Renal cortex interstitium (tissue), 15 donors: Measurements from ENCODE around the gene FGF19. TPM values are rescaled to one million over a fixed set of nuclear protein-coding genes. Genes with fewer than 3 reads are reported as not detected.

Experiments used
- DNase-seq, 11 donors: peaks; one replicate each; pipeline ENCODE4 v3.0.0-alpha.2; 2013; ENCODE audit warnings: low read depth in 9 of 11, low spot score in 4 of 11; ENCODE audit errors: extremely low read depth in 1 of 11
- long read RNA-seq, 16 experiments: transcript quantifications; one replicate each; lab custom pipeline, GENCODE V29; 2026
- polyA plus RNA-seq, 3 donors: library from polyadenylated mRNA; unstranded; fragments of 120-200 nt; gene quantifications; one replicate each; pipeline ENCODE4 v1.2.1, GENCODE V29; 2013; ENCODE audit not compliant: insufficient read length in 3 of 3

The FGF19 gene
- polyA plus RNA-seq, result under 1 TPM; 0.50 to 0.93 (median 0.59) TPM
- long read RNA-seq, donor 1, result 0 reads
- long read RNA-seq, donor 2, partial matches to known transcripts, result 0 of 1 reads
- long read RNA-seq, donor 2, other reads (novel, unspliced or antisense), result 0 of 1 reads
- long read RNA-seq, donor 3, partial matches to known transcripts, result 0 of 4 reads
- long read RNA-seq, donor 3, other reads (novel, unspliced or antisense), result 0 of 4 reads
- long read RNA-seq, donor 4, partial matches to known transcripts, result 0 of 1 reads
- long read RNA-seq, donor 4, other reads (novel, unspliced or antisense), result 0 of 1 reads
- long read RNA-seq, donor 5, result 0 reads
- long read RNA-seq, donor 6, result 0 reads
- long read RNA-seq, donor 7, partial matches to known transcripts, result 0 of 1 reads
- long read RNA-seq, donor 7, other reads (novel, unspliced or antisense), result 0 of 1 reads
- long read RNA-seq, donor 8, result 0 reads
- long read RNA-seq, donor 9, result 0 reads
- long read RNA-seq, donor 10, result 0 reads
- long read RNA-seq, donor 11, result 0 reads
- long read RNA-seq, donor 12, result 0 reads
- long read RNA-seq, donor 13, result 0 reads
- long read RNA-seq, donor 14, result 0 reads
- long read RNA-seq, donor 15, result 0 reads
- long read RNA-seq, donor 16, partial matches to known transcripts, result 0 of 1 reads
- long read RNA-seq, donor 16, other reads (novel, unspliced or antisense), result 0 of 1 reads

- DNase-seq, result no peak
Measured at GRCh38 chr11:69703768-69704507, at the start of gene FGF19. FGF19 (minus strand) TSS chr11:69704022; CDS start chr11:69703876, 146 bp downstream.

DNA sequence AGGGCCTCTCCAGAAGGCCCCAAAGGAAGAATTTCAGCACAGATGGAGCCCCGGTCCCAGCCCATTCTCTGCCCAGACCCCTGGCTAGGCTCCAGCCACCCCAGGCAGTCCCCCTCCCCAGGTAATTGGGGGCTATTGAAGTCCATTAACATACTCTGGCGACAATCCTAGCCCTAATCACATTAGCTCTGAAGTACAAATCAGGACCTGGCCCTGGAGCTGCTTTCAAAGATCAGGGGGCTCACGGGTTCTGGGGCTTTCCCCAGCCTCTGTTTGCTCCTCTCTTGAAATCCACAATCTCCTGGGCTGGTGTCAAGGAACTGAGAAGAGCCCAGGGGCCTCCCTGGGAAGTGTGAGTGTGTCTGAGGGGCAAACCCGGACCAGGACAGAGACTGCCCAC is 49.1 kb upstream of the FGF19 start:
- DNase-seq, result no peak

DNA sequence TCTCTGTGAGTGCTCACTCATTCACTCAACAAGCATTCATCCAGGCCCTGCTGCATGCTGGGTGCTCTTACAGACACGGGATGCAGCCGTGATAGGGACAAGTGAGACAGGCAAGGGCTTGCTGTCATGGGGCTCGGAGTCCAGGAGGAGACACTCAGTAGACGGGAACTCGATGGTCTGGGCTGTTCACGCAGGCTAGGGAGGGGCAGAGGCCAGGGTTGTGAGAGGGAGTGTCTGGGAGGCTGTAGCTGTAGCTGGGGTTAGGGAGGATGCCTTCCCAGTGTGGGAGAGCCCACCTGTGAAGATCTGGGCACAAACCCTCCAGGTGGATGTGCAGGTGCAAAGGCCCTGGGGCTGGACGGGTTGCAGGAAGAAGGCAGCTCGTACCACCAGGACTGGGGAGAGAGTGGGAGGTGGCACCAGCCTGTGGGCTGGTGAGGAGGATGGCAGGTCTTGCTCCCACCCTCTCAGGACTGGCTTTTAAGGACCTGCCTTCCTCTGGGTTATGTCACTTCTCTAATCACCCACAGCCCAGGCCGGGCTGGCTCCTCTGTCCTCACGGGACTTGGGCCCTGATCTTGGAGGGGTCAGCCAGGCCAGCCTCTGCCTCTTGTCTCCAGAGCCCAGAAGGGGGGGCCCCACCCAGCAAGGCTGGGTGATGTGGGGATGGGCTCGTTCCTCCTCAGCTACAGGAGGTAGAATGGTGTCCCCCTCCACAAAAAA is 47.2 kb upstream of the FGF19 start:
- no peak for DNase-seq

GRCh38 chr11:69750108-69750850 is 46.5 kb upstream of the FGF19 start:
- no peak for DNase-seq

DNA sequence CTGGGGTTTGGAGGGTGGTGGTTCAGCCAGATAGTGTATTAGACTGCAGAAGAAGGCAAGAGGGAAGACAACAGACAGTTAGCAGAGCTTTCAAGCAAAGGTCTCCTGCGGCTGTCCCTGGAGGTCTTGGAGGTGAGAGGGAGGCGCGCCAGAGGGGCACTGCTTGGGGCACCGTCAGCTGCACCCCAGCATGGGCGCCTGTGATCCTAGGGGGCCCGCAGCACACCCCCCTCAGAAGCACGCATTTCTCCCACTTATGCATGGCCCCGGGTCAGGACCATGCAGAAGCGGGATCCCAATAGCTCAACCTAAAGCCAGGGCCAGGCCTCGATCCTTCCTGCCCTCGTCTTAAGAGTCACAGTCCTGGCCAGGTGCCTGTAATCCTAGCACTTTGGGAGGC is 44.8 kb upstream of the FGF19 start:
- DNase-seq, result no peak

DNA sequence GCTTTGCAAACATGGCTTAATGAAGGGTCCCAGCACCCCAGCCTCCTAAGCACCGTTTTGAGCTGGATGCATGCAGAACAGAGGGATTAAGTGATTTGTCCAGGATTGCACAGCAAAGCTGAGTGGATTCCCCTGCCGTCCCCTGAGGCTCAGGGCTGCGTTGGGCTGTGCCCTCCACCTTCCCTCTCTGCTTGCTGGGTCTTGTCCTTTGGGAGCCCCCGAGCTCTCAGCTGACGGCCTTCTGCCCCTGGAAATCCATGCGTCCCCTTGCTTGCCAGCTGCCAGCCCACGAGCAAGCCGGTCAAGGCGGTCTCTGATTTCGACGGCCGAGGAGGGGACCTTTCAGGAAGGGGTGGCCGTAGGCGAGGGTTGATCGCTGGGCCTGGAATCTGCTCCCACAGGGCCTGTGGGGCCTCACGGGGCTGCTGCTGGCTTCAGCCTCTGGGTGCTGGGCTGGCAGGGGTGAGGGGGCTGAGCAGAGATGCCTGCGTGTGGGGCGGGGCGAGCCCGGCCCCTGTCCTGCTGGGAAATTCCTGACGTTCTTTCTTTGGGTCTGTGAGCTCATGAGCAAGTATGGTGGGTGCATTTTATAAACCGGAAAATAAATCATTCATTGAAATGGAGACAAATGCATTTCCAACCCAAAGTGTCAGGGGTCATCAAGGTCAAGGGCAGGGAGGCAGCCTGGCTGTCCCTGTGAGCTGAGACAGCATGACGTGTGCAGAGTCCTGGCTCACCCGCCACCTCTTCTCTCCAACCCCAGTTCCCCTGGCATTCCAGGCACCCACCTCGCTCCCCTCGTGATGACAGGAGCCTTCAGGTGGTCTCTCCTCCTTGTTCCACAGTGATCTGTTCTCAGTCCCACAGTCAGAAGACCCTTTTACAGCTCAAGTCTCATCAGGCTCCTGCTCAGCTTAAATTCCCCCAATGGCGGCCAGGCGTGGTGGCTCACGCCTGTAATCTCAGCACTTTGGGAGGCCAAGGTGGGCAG is 43.2 kb upstream of the FGF19 start:
- peak in 3 of 11 donors; percentile 12 to 14 (median 13) for DNase-seq

GRCh38 chr11:69746140-69746539 is 42.3 kb upstream of the FGF19 start:
- no peak for DNase-seq

GRCh38 chr11:69745201-69745600 is 41.4 kb upstream of the FGF19 start:
- no peak for DNase-seq

DNA sequence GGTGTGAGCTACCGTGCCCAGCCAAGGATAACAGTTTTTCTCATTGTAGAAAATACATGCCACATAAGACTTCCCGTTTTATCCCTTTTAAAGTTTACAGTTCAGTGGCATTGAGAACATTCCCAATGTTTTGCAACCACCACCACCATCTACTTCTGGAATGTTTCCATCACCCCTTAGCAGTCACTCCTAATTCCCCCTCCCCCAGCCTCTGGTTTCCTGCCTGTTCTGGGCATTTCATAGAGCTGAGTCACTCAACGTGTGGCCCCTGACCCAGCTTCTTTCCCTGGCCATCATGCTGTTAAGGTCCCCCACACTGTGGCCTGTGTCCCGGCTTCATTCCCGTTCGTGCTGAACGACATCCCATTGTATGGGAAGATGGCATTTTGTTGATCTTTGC is 40.6 kb upstream of the FGF19 start:
- no peak for DNase-seq

DNA sequence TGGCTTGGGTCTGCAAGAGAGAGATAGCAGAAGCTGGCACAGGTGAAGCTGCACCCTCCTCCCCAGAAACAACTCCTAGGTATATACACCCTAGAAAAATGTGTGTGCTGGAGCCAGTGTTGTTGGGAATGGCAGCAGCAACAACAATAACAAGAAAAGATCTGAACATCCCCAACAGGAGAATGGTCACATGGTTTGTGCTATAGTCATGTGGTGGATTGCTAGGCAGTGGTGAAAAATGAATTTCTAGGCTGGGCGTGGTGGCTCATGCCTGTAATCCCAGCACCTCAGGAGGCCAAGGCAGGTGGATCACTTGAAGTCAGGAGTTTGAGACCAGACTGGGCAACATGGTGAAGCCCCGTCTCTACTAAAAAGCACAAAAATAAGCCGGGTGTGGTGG is 31.0 kb upstream of the FGF19 start:
- DNase-seq, result no peak

DNA sequence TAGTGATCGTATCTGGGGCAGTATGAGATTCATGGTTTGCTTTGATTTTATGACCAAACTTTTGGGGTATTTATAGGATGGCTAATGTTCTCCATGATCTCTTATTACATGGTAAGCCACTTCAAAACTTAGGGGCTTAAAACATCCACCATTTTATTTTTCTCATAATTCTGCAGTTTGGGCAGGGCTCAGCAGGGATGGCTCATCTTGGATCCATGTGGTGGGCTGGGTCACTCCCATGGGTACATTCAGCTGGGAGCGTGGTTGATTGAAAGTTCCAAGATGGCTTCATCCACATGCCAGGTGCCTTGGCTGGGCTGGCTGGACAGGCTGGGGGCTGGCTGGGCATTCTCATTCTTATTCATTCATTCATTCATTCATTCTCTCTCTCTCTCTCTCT is 30.5 kb upstream of the FGF19 start:
- no peak for DNase-seq

DNA sequence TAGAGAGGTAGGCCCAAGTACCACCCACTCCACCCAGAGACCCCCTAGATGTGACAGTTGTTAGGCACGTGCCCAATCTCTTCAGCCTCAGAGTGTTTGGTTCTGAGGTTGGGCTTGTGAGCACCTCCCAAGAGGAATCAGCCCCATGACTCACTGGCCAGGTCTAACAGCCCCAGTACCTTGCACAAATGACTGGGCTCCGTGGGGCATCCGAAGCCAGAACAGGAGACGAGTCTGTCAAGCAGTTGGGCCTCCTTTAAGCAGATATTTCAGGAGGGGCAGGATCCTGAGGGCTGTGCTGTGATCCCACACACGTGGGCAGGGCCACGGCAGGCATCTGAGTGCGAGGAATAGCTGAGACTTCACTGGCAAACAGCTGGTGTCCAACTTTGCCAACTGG is 29.1 kb upstream of the FGF19 start:
- no peak for DNase-seq

- no peak for DNase-seq
Measured at GRCh38 chr11:69731110-69731509, 27.3 kb upstream of the FGF19 start.

- DNase-seq, result no peak
Measured at GRCh38 chr11:69730500-69730899, 26.7 kb upstream of the FGF19 start.

DNA sequence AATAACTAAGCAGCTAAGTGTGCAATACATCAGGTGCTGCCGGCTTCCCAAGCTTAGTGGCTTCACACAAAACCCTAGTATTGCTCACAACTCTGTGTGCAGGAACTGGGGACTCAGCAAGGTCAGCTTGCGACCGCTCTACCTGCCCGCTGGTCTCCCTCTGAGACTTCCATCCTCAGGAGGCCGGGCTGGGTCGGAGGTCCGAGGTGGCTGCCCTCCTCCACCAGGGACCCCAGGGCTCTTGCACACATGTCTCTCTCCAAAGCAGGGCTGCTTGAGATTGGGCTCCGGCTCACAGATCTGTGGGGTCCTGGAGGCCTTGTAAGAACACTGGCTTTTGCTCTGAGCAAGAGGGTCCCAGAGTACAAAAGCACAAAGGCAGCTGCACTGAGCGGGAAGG is 25.4 kb upstream of the FGF19 start:
- no peak for DNase-seq

- DNase-seq, result no peak
Measured at GRCh38 chr11:69727266-69727665, 23.4 kb upstream of the FGF19 start.

DNA sequence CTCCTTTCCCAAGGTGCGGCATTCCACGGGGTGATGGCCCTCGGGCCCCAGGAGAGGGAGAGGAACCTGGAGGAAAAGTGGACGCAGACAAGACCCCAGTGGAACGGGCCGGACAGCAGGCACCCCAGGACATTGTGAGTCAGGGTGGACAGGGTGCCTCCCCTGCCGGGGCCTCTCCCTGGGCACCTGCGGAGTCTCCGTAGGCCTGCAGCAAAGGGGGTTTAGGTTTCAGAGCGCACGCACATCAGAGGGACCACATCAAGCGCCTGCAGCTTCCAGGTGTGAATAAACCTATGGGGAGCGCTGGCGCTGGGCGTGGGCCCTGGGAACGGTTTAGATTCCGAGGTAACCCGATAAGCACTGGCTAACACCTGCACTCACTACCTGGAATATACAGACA is 22.7 kb upstream of the FGF19 start:
- DNase-seq, result no peak

GRCh38 chr11:69726019-69726418 is 22.2 kb upstream of the FGF19 start:
- no peak for DNase-seq
